Measurements from ENCODE around the gene FGGY. TPM values are rescaled to one million over a fixed set of nuclear protein-coding genes. Genes with fewer than 3 reads are reported as not detected.

FGGY gene
- total RNA-seq, 2 donors from 2014 or later: 14.6 to 24.7 TPM

GRCh38 chr1:59397139-59397858 is 100.4 kb downstream of the FGGY start:
- DNase-seq (ENCODE audit: low spot score): no peak
- intact Hi-C loops (cut with DNase I): loop anchor here in 1 of 2 donors (10.0 kb wide), 1 partner anchor 102 kb away; the partner anchor contains the start of gene FGGY

- intact Hi-C loops (cut with DNase I): loop anchor here in 1 of 2 donors (10.0 kb wide), 1 partner anchor 105 kb away; the partner anchor contains the start of gene FGGY
Measured at GRCh38 chr1:59399642-59400041, 102.7 kb downstream of the FGGY start.

GRCh38 chr1:59401581-59401980 is 104.7 kb downstream of the FGGY start:
- no peak for DNase-seq (ENCODE audit: low spot score)
- intact Hi-C loops (cut with DNase I): no loop called here

More at GRCh38 chr1:59399642-59400041, 102.7 kb downstream of the FGGY start:
- no peak for DNase-seq (ENCODE audit: low spot score)

GRCh38 chr1:59404796-59405195 is 107.9 kb downstream of the FGGY start:
- DNase-seq (ENCODE audit: low spot score): no peak
- intact Hi-C loops (cut with DNase I): no loop called here

- DNase-seq (ENCODE audit: low spot score): no peak
- intact Hi-C loops (cut with DNase I): no loop called here
Measured at GRCh38 chr1:59406437-59407164, 109.7 kb downstream of the FGGY start.

- intact Hi-C loops (cut with DNase I): no loop called here
- DNase-seq (ENCODE audit: low spot score): no peak
Measured at GRCh38 chr1:59408608-59409240, 111.8 kb downstream of the FGGY start.

GRCh38 chr1:59409549-59409948 is 112.7 kb downstream of the FGGY start:
- intact Hi-C loops (cut with DNase I): no loop called here
- DNase-seq (ENCODE audit: low spot score): no peak

- no peak for DNase-seq (ENCODE audit: low spot score)
- intact Hi-C loops (cut with DNase I): no loop called here
Measured at GRCh38 chr1:59409986-59410385, 113.1 kb downstream of the FGGY start.

GRCh38 chr1:59410457-59410856 is 113.6 kb downstream of the FGGY start:
- no peak for DNase-seq (ENCODE audit: low spot score)
- intact Hi-C loops (cut with DNase I): no loop called here

GRCh38 chr1:59411147-59411546 is 114.3 kb downstream of the FGGY start:
- no peak for DNase-seq (ENCODE audit: low spot score)
- intact Hi-C loops (cut with DNase I): no loop called here

- no peak for DNase-seq (ENCODE audit: low spot score)
- intact Hi-C loops (cut with DNase I): no loop called here
Measured at GRCh38 chr1:59412718-59413326, 115.9 kb downstream of the FGGY start.

GRCh38 chr1:59413327-59413720 is 116.4 kb downstream of the FGGY start:
- intact Hi-C loops (cut with DNase I): no loop called here
- DNase-seq (ENCODE audit: low spot score): no peak

- intact Hi-C loops (cut with DNase I): no loop called here
- DNase-seq (ENCODE audit: low spot score): no peak
Measured at GRCh38 chr1:59414406-59415133, 117.7 kb downstream of the FGGY start.

GRCh38 chr1:59415286-59415850 is 118.5 kb downstream of the FGGY start:
- DNase-seq (ENCODE audit: low spot score): no peak
- intact Hi-C loops (cut with DNase I): no loop called here

- intact Hi-C loops (cut with DNase I): no loop called here
- no peak for DNase-seq (ENCODE audit: low spot score)
Measured at GRCh38 chr1:59415881-59416280, 119.0 kb downstream of the FGGY start.

GRCh38 chr1:59417406-59417805 is 120.5 kb downstream of the FGGY start:
- intact Hi-C loops (cut with DNase I): no loop called here
- no peak for DNase-seq (ENCODE audit: low spot score)

GRCh38 chr1:59418363-59419144 is 121.7 kb downstream of the FGGY start:
- intact Hi-C loops (cut with DNase I): no loop called here
- DNase-seq (ENCODE audit: low spot score): no peak
